AG04449 (cell line): Measurements from ENCODE around the gene RFC3.

Experiments used
- CTCF ChIA-PET: fragments of 350-600 bp; formaldehyde crosslinking; extraction: SDS; loops from one replicate; lab custom pipeline; 2021; ENCODE audit warnings: antibody characterized with exemption; lab: Yijun Ruan, JAX
- POLR2A ChIA-PET: fragments of 400-600, 350-600 bp; formaldehyde crosslinking; extraction: SDS; loops from one replicate; lab custom pipeline; 2020; ENCODE audit warnings: antibody characterized with exemption, inconsistent platforms; lab: Yijun Ruan, JAX
- DNase-seq: peaks from one replicate; pipeline ENCODE4 v3.0.0-alpha.2; 2010; ENCODE audit warnings: low read depth, low spot score
- H3K4me3 ChIP-seq: 2 replicates; pipeline ENCODE4 v1.5.1; 2011; ENCODE audit warnings: low read depth, mild to moderate bottlenecking, control low read depth, low read length
- TF ChIP-seq, protein P1 (sequence below): IDR thresholded peaks from one replicate; pipeline ENCODE4 v1.5.1; 2011; ENCODE audit warnings: mild to moderate bottlenecking, moderate library complexity, low read length, control low read depth, inconsistent platforms; ENCODE audit not compliant: insufficient read depth; ENCODE audit errors: missing control alignments

Gene RFC3

DNA sequence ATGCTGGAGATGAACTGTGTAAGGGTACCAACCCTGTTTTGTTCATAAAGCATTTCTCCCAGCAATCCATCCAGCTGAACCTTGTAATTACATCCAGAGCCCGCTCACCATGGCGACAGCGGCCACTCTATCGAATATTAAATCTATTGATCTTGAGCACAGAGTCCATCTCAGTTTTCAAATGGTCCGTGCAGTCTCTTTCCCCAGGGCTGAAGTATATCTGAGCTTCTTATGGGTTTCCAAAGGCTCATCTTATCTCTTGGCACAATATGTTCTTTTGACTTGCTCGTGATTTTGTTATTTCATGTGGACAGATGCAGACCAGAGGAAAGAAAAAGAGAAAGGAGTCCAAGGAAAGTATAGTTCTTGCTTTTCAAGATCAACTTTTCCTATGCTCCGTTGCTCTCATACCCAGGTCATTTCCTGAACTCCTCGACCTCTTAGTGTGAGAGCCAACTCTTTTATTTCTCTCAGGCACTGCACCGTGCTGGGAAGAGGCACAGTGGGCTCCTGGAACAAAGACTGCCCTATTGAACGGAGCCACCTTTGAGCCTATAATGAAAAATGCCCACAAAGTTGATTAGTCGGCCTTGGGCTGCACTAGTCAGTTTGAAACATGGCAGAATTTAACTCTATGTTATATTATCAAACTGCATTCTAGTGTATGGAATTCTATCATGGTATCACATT lies 66.7 kb downstream of the RFC3 start:
- POLR2A ChIA-PET = no interaction called here
- CTCF ChIA-PET = no interaction called here

More for the DNA sequence above, 66.7 kb downstream of the RFC3 start:
- DNase-seq = no peak
- H3K4me3 ChIP-seq = no peak overlapping the region
- TF ChIP-seq, protein P1, sequence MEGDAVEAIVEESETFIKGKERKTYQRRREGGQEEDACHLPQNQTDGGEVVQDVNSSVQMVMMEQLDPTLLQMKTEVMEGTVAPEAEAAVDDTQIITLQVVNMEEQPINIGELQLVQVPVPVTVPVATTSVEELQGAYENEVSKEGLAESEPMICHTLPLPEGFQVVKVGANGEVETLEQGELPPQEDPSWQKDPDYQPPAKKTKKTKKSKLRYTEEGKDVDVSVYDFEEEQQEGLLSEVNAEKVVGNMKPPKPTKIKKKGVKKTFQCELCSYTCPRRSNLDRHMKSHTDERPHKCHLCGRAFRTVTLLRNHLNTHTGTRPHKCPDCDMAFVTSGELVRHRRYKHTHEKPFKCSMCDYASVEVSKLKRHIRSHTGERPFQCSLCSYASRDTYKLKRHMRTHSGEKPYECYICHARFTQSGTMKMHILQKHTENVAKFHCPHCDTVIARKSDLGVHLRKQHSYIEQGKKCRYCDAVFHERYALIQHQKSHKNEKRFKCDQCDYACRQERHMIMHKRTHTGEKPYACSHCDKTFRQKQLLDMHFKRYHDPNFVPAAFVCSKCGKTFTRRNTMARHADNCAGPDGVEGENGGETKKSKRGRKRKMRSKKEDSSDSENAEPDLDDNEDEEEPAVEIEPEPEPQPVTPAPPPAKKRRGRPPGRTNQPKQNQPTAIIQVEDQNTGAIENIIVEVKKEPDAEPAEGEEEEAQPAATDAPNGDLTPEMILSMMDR = no peak
